BLaER1 (cell line): ENCODE measurements around the gene MYOF.
A peak's percentile ranks its signal among the peaks of the same experiment; 100 is the strongest.

Experiments used
- H3K27ac ChIP-seq: shearing (Covaris generic); formaldehyde crosslinking; 2 replicates; pipeline ENCODE4 v1.8.1; 2022
- H3K27me3 ChIP-seq: shearing (Covaris generic); formaldehyde crosslinking; 2 replicates; pipeline ENCODE4 v1.8.1; 2022
- H3K36me3 ChIP-seq: shearing (Covaris generic); formaldehyde crosslinking; 2 replicates; pipeline ENCODE4 v1.8.1; 2022
- H3K4me1 ChIP-seq: shearing (Covaris generic); formaldehyde crosslinking; 2 replicates; pipeline ENCODE4 v1.8.1; 2022
- H3K4me2 ChIP-seq: shearing (Covaris generic); formaldehyde crosslinking; 2 replicates; pipeline ENCODE4 v1.8.1; 2022
- H3K4me3 ChIP-seq: shearing (Covaris generic); formaldehyde crosslinking; 2 replicates; pipeline ENCODE4 v1.8.1; 2022
- H3K9ac ChIP-seq: shearing (Covaris generic); formaldehyde crosslinking; 2 replicates; pipeline ENCODE4 v1.8.1; 2022
- H3K9me3 ChIP-seq: shearing (Covaris generic); formaldehyde crosslinking; 2 replicates; pipeline ENCODE4 v1.8.1; 2022
- H4K20me1 ChIP-seq: shearing (Covaris generic); formaldehyde crosslinking; 2 replicates; pipeline ENCODE4 v1.8.1; 2022
- Cebpa-rat ChIP-seq: shearing (Covaris generic); IDR thresholded peaks from 2 replicates; pipeline ENCODE4 v1.8.1; 2022

The MYOF gene

GRCh38 chr10:93397020-93397419 lies 85.1 kb downstream of the MYOF start:
- no peaks in the 10 kb centered on the region for H3K27me3 ChIP-seq
- TF ChIP-seq Cebpa-rat = no peak
- H3K9ac ChIP-seq = no peak overlapping the region
- no peaks in the 10 kb centered on the region for H3K36me3 ChIP-seq
- H3K4me3 ChIP-seq = no peak overlapping the region
- H3K4me1 ChIP-seq = no peaks in the 10 kb centered on the region
- H4K20me1 ChIP-seq = no peaks in the 10 kb centered on the region
- H3K4me2 ChIP-seq = no peak overlapping the region
- no peak overlapping the region for H3K27ac ChIP-seq
- H3K9me3 ChIP-seq = no peaks in the 10 kb centered on the region

- Histone ChIP-seq H3K27me3 (no peaks in the 10 kb centered on the region), H3K9me3 (no peaks in the 10 kb centered on the region), H3K4me3 (no peak overlapping the region), H3K36me3 (no peaks in the 10 kb centered on the region), H4K20me1 (no peaks in the 10 kb centered on the region), H3K4me2 (no peak overlapping the region), H3K9ac (no peak overlapping the region), H3K4me1 (peaks cover 8% of the 10 kb centered on the region; the same call in 1 of the 2 replicates), H3K27ac (no peak overlapping the region)
- TF ChIP-seq Cebpa-rat = no peak
Observed at GRCh38 chr10:93393211-93393610, 88.9 kb downstream of the MYOF start.

- no peak for TF ChIP-seq Cebpa-rat
- Histone ChIP-seq H3K9me3 (no peaks in the 10 kb centered on the region), H3K36me3 (no peaks in the 10 kb centered on the region), H3K9ac (no peak overlapping the region), H3K4me3 (no peak overlapping the region), H3K27me3 (no peaks in the 10 kb centered on the region), H3K4me1 (peaks cover 13% of the 10 kb centered on the region), H3K27ac (no peak overlapping the region), H3K4me2 (no peak overlapping the region), H4K20me1 (no peaks in the 10 kb centered on the region)
Observed at GRCh38 chr10:93392121-93392520, 90.0 kb downstream of the MYOF start.

GRCh38 chr10:93390306-93391090 lies 91.6 kb downstream of the MYOF start:
- Histone ChIP-seq H4K20me1 (no peaks in the 10 kb centered on the region), H3K9me3 (no peaks in the 10 kb centered on the region), H3K36me3 (no peaks in the 10 kb centered on the region), H3K4me3 (no peak overlapping the region), H3K27me3 (no peaks in the 10 kb centered on the region), H3K27ac (no peak overlapping the region), H3K9ac (no peak overlapping the region), H3K4me1 (peaks cover 24% of the 10 kb centered on the region), H3K4me2 (no peak overlapping the region; the same call in 1 of the 2 replicates)
- TF ChIP-seq Cebpa-rat = no peak

- H3K27me3 ChIP-seq = no peaks in the 10 kb centered on the region
- no peak overlapping the region for H3K4me3 ChIP-seq
- H4K20me1 ChIP-seq = no peaks in the 10 kb centered on the region
- H3K9ac ChIP-seq = no peak overlapping the region
- H3K27ac ChIP-seq = peak overlapping the region; percentile 49
- TF ChIP-seq Cebpa-rat = peak; percentile 81
- H3K4me2 ChIP-seq = peak overlapping the region; percentile 60
- H3K36me3 ChIP-seq = no peaks in the 10 kb centered on the region
- H3K4me1 ChIP-seq = peaks cover 24% of the 10 kb centered on the region
- H3K9me3 ChIP-seq = no peaks in the 10 kb centered on the region
Observed at GRCh38 chr10:93386631-93387369, 95.3 kb downstream of the MYOF start.

GRCh38 chr10:93385345-93385744 lies 96.8 kb downstream of the MYOF start:
- H3K27ac ChIP-seq = no peak overlapping the region
- no peaks in the 10 kb centered on the region for H4K20me1 ChIP-seq
- no peak overlapping the region for H3K9ac ChIP-seq
- no peaks in the 10 kb centered on the region for H3K36me3 ChIP-seq
- H3K27me3 ChIP-seq = no peaks in the 10 kb centered on the region
- no peaks in the 10 kb centered on the region for H3K9me3 ChIP-seq
- peaks cover 17% of the 10 kb centered on the region for H3K4me1 ChIP-seq
- no peak overlapping the region for H3K4me2 ChIP-seq
- no peak overlapping the region for H3K4me3 ChIP-seq
- TF ChIP-seq Cebpa-rat = no peak

- TF ChIP-seq Cebpa-rat = no peak
- H3K36me3 ChIP-seq = no peaks in the 10 kb centered on the region
- no peak overlapping the region for H3K27ac ChIP-seq
- H4K20me1 ChIP-seq = no peaks in the 10 kb centered on the region
- no peak overlapping the region for H3K4me2 ChIP-seq
- H3K27me3 ChIP-seq = no peaks in the 10 kb centered on the region
- H3K9me3 ChIP-seq = no peaks in the 10 kb centered on the region
- H3K4me3 ChIP-seq = no peak overlapping the region
- H3K9ac ChIP-seq = no peak overlapping the region
- H3K4me1 ChIP-seq = peaks cover 16% of the 10 kb centered on the region
Observed at GRCh38 chr10:93384006-93384405, 98.1 kb downstream of the MYOF start.

- no peaks in the 10 kb centered on the region for H4K20me1 ChIP-seq
- H3K27me3 ChIP-seq = no peaks in the 10 kb centered on the region
- H3K4me3 ChIP-seq = no peak overlapping the region
- H3K36me3 ChIP-seq = no peaks in the 10 kb centered on the region
- peaks cover 16% of the 10 kb centered on the region for H3K4me1 ChIP-seq
- no peak for TF ChIP-seq Cebpa-rat
- H3K4me2 ChIP-seq = no peak overlapping the region
- no peak overlapping the region for H3K9ac ChIP-seq
- no peaks in the 10 kb centered on the region for H3K9me3 ChIP-seq
- H3K27ac ChIP-seq = no peak overlapping the region
Observed at GRCh38 chr10:93383562-93383981, 98.6 kb downstream of the MYOF start.

GRCh38 chr10:93379731-93380575 lies 102.2 kb downstream of the MYOF start:
- Histone ChIP-seq H3K9ac (no peak overlapping the region), H3K4me1 (no peaks in the 10 kb centered on the region), H4K20me1 (no peaks in the 10 kb centered on the region), H3K36me3 (no peaks in the 10 kb centered on the region), H3K27ac (no peak overlapping the region), H3K4me2 (no peak overlapping the region), H3K4me3 (no peak overlapping the region), H3K27me3 (no peaks in the 10 kb centered on the region), H3K9me3 (no peaks in the 10 kb centered on the region)
- TF ChIP-seq Cebpa-rat = no peak
